KG1 (cell line): ENCODE data around the gene CLCF1.

ENCODE experiments used
- DNase-seq: peaks from one replicate; lab custom pipeline; 2025; lab: John Stamatoyannopoulos, UW

The CLCF1 gene

GRCh38 chr11:67395555-67396258 lies 22.3 kb upstream of the CLCF1 start:
- DNase-seq, result no peak

GRCh38 chr11:67393990-67394389 lies 20.6 kb upstream of the CLCF1 start:
- DNase-seq, result no peak

GRCh38 chr11:67393437-67393836 lies 20.0 kb upstream of the CLCF1 start:
- no peak for DNase-seq

GRCh38 chr11:67392183-67392715 lies 18.9 kb upstream of the CLCF1 start:
- no peak for DNase-seq

DNA sequence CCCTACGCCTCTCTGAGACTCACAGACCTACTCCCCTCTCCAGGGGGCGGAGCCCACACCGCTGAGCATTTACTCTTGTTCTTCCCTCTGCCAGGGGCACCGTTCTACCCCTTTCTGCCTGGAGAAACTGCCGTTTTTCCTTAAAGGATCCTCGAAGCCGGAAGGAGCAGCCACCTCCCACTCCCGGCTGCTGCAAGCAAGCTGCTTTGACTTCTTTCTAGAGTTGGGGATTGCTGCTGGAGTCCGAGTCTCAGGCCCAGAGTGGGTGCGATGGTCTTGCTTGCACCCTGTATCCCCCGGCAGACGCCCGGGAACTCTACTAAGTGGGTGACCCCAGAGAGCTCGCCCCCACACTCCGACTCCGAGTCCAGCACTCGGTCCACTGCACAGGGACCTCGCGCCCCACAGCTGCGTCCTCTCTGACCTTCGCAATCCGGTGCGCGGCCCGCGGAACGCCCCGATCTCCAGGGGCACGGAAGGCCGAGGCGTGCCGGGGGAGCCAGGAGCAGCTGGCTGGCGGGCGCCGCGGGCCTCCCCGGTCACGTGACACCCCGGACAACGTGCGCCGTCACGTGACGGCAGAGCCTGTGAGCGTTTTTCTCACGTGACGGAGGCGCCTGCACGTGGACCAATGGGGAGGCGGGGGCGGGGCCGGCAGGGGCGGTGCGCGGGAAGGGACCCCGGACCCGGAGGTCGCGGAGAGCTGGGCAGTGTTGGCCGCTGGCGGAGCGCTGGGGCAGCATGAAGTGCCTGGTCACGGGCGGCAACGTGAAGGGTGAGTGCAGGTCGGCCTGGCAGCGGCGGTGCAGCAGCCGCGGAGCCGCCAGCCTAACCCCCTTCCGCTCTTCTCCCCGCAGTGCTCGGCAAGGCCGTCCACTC lies 18.1 kb upstream of the CLCF1 start, which contains the start of gene RAD9A:
RAD9A (plus strand) TSS at position 683 of the 879 bp plus-strand sequence; CDS start at position 742, 59 bp downstream.
- peak; percentile 97 for DNase-seq

- no peak for DNase-seq
Observed at GRCh38 chr11:67390947-67391303, 17.5 kb upstream of the CLCF1 start.

DNA sequence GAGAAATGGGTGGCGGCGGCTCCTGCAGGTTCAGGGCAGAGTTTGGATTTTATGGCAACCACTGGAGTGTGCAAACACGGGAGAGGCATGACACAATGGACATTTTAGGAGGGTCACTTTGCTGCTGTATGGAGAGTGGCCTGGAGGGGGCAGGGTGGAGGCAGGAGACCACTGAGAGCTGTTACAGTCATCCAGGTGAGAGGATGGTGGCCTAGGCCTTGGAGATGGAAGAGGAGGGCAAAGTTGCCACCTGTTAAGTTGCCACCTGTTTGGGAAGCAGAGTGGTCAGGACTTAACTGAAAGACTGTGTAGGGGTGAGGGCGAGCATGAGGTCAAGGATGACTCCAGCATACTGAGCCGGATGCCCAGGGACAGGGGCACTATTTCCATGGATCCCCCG lies 16.1 kb upstream of the CLCF1 start:
- DNase-seq, result no peak

DNA sequence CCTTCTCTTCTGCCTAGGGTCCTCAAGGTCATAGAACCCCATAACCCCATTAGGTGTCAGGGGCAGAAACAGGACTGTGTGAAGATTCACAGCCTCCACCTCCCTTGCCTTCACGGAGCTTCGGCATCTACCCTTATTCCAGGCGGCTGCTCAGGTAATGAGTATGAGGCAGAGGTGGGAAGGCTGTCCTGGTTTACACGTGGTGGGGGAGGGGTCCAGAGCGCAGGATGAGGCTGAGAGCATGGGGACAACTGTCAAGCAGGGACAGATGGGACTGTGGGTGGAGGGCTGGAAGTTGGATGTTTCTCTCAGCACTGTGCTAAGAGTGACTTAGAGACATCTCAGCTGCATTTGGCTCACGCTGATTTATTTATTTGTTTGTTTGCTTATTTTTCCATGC lies 14.1 kb upstream of the CLCF1 start:
- no peak for DNase-seq

- DNase-seq, result no peak
Observed at GRCh38 chr11:67387069-67387468, 13.7 kb upstream of the CLCF1 start.

- DNase-seq, result no peak
Observed at GRCh38 chr11:67384851-67385366, 11.5 kb upstream of the CLCF1 start.

DNA sequence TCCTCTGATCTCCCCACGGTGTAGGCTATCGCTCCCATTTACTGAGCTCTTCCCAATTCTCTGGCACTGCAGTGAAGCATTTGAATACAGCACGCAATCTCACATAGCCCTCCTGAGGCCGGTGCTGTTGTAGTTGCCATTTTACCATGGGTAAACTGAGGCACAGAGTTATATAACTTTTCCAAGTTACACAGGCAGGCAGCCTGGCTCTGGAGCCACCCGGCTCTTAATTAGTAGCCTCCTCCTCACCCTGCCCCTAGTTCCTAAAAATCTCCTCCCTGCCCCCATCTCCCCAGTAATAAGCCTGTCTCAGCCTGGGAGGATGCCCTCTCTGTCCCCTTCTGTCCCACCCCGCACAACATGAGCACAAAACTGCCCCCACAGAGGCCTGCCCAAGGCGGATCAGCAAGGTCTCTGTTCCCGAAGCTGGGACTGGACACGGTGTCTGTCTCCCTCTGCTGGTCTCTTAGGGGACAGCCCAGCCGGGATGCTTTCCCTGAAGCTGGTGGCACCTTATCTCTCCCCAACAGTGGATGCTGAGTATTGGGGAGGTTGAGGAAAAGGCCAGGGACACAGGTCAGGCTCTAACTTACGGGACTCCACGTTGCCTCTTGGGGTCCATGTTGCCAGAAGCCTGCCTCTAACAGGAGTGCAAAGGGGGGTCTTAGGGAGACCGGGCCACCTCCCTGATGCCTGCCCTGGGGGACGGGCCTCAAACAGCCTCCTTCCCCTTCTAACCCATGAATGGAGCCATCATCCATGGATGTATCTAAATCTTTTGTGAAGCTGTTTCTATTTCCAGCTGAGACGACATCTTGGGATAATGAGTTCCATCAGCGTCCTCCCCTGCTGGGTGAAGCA lies 9.1 kb upstream of the CLCF1 start:
- DNase-seq, result peak; percentile 87

DNA sequence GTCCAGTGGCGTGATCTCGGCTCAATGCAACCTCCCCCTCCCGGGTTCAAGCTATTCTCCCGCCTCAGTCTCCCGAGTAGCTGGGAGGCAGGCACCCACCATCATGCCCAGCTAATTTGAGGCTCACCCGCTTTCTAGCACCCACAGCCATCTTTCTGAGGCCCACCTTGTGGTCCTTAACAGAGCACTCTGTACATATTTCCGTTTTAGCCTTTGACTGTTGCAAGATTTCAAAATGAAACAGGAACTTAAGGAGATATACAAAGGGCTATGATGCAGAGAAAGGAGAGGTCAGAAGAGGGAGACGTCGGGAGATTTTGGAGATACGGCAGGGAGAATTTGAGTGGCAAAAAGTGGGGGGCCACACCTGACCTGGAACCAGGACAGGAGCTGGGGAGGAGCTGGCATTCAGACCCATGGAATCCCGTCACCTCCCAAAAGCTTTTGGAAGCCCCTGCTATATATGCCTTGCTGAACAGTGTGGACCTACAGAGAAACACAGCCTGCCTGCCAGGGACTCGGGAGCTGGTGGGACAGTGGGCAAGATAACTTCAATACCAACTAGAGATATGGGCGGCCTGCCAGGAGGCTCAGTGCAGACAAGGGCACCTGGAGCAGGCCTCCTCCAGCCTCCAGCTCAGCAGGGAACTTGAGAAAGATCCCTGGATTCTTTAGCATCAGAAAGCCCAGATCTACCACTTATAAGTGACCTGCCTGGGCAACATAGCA lies 8.0 kb upstream of the CLCF1 start:
- DNase-seq, result no peak

DNA sequence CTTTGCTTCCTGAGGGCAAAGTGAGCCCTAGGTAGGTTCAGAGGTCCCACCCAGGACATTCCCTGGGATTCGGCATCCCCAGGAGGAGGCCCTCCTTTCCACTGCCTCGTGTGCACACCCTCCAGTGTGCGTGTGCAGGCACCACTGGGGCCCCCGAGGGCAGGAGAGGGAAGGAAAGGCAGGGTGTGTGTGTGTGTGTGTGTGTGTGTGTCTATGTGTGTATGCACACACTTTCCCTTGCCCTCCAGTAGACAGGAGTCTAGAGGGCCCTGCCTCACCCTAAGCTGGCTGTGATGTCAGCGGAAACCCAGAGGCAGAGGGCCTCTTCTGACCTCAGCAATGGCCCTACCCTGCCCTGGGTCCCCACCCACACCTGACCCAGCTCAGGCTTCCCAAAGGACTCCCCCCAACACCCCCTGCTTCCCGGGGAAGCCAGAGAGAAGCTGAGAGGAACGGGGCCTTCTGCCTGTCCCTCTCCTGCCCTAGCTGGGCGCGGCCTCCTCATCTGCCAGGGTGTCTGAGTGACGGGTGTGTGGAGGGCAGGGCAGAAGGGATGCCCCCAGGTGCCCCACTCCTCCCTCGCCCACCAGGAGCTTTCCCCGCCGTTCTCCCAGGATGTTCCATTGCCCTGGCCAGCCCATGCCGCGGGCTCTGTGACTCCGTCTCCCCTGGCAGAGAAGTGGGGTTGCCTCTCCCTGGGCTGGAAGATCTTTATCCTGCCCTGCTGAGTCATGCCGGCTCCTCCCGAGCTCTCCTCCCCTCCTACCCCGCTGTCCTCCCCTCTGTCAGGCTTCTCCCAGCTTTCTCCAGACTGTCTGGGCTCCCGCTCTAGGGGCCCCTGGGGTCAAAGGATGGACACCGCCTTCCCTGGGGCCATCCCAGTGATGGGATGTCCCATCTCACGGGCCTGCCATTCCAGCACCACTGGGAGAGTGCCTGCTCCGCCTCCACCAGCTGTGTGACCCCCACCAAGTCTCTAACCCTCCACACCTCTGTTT lies 6.0 kb upstream of the CLCF1 start:
- no peak for DNase-seq

GRCh38 chr11:67378544-67378943 lies 5.1 kb upstream of the CLCF1 start:
- DNase-seq, result no peak

DNA sequence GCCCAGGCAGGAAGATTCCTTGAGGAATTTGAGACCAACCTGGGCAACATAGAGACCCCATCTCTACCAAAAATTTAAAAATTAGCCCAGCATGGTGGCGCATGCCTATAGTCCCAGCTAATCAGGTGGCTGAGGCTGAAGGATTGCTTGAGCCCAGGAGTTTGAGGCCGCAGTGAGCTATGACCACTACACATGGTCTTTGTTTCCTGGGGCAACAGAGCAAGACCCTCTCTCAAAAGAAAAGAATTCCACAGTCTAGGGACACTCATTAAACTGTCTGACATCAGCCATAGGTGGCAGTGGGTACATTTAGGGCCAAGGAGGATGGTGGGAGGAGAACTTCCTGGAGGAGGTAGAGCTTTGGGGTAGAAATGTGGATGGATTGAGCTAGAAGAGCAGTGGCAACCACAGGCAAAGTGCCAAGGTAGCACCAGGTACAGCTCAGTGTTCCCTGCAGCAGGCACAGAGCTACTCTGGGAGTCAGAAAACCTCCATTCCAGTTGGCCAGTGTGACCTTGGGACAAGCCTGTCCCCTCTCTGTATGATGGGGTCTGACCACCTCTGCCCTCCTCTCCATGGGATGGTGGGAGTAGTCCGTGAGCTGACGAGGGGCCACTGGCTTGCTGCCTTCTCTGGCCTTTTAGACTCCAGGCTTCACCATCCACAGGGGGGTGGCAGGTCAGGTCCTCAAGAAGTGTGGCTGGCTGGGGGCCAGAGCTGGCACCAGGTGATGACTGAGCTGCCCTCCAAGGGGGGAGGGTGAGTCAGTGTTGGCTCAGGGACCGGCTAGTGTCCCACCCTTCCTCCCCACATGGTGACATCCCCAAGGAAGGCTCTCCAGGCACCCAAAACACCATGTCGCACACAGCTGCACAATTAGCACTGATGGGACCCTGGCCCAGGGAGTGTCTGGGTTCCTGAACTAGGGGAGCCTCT lies 3.7 kb upstream of the CLCF1 start:
- DNase-seq, result no peak

DNA sequence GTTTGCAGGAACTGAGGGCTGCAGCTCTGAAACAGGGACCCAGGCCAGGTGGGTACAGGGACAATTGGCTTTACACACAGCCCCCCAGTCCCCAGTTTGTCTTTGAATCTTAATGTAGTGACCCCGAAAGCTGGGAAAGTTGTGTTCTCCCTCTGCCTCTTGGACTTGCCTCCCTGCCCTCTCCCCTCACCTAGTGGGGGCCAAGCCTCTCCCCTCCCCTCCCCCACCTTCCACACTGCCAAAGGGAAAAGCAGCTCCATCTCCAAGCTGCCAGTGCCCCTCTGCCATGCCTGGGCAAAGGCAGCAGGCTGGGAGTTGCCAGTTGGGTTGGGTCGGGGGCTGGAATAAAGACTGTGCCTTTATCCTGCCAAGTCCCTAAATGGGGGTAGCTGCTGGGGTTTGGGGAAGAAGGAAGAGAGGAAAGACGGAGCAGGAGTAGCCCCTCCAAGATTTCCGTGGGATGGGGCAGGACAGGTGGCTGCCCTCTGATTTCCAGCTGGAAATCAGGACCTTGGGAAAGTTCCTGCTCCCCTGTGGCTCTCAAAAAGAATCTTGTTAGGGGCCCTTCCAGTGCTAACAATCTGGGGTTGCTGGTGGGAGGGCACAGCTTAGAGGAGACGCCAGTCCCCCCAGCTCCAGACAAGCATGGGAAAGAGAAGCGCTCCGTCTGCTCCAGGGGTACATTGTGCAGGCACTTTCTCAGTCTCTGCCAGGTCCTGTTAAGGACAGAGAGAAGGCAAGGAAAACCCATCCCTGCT lies 2.8 kb upstream of the CLCF1 start:
- no peak for DNase-seq

DNA sequence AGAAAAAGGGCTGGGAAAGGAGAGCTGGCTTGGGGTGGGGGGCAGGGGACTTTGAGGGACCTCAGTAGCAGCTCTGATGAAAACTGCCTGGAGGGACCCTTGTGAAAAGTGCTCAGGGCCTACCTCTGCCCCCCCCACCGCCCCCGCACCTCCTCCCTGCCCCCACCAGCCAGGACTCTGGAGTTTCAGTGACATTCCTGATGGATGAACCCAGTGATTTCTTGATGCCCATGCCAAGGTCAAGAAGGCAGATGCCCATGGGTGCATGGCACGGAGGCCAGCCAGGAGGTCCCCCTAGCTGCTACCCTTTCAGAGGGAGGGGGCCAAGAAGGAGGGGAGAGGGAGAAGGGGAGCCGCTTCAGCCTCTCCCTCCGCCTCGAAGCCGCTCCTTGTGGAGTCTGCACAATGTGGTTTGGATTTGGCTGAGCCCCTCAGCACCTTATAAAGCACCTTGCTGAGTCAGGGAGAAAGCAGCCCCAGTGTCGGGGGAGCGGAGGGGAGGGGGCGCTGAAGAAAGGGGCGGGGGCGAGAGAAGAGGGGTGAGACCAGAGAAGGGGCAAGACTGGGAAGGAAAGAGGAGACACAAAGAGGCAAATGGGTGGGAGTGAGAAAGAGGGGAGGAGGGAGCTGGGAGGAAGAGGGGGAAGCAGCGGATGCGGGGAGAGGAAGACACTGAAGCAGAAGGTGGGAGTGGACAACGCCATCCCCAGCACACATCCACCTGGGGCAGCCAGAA lies 2.1 kb upstream of the CLCF1 start:
- DNase-seq, result no peak
